ENCODE measurements around the gene FARS2.

Gene FARS2

GRCh38 chr6:5707281-5708045, 446.1 kb downstream of the FARS2 start (continued):
- TF ChIP-seq ZBTB49 (tag by site-specific recombination; IDR thresholded peaks at IDR 0.05; ENCODE audit: low read depth) (no peak), ZBTB48 (tag by site-specific recombination; IDR thresholded peaks at IDR 0.05) (no peak), ZNF426 (tag by site-specific recombination; IDR thresholded peaks at IDR 0.05) (no peak), ZBTB11 (tag by site-specific recombination; conservative IDR thresholded peaks at IDR 0.05; ENCODE audit: low read depth) (no peak), ZNF521 (tag by site-specific recombination; IDR thresholded peaks at IDR 0.05) (no peak), KLF16 (tag by site-specific recombination; IDR thresholded peaks at IDR 0.05) (no peak), KLF9 (tag by site-specific recombination; IDR thresholded peaks at IDR 0.05; ENCODE audit: low read depth) (no peak), SCRT2 (tag by site-specific recombination; IDR thresholded peaks at IDR 0.05) (no peak), GFI1B (tag by site-specific recombination; IDR thresholded peaks at IDR 0.05) (no peak)
- TF ChIP-seq, protein P1, sequence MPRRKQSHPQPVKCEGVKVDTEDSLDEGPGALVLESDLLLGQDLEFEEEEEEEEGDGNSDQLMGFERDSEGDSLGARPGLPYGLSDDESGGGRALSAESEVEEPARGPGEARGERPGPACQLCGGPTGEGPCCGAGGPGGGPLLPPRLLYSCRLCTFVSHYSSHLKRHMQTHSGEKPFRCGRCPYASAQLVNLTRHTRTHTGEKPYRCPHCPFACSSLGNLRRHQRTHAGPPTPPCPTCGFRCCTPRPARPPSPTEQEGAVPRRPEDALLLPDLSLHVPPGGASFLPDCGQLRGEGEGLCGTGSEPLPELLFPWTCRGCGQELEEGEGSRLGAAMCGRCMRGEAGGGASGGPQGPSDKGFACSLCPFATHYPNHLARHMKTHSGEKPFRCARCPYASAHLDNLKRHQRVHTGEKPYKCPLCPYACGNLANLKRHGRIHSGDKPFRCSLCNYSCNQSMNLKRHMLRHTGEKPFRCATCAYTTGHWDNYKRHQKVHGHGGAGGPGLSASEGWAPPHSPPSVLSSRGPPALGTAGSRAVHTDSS (tag by site-specific recombination; IDR thresholded peaks at IDR 0.05): no peak

GRCh38 chr6:5710516-5710915, 449.2 kb downstream of the FARS2 start:
- Histone ChIP-seq H3K4me1 (ENCODE audit: control insufficient read depth, insufficient read depth, low read length) (no peaks in the 10 kb centered on the region), H3K9me3 (ENCODE audit: control insufficient read depth, insufficient read depth, low read depth, low read length) (no peaks in the 10 kb centered on the region), H3K27ac (ENCODE audit: extremely low read depth, low read depth, low read length) (no peak overlapping the region), H3K4me3 (ENCODE audit: low read depth, low read length) (no peak overlapping the region), H3K36me3 (ENCODE audit: control insufficient read depth in 2 of 2, insufficient read depth in 1 of 2, low read length in 2 of 2) (no peaks in the 10 kb centered on the region)
- ChIA-PET POLR2A (no interaction called here), CTCF (interaction anchor here (0.7 kb wide), 1 partner anchor 174 kb away, joined by 3 read pairs; no protein-coding TSS in a partner anchor)
- TF ChIP-seq ZNF292 (tag by site-specific recombination; IDR thresholded peaks at IDR 0.05; ENCODE audit: borderline replicate concordance, low read depth): no peak
- TF ChIP-seq ZNF24 (tag by site-specific recombination; IDR thresholded peaks at IDR 0.05): no peak
- TF ChIP-seq YY1 (tag by site-specific recombination; IDR thresholded peaks at IDR 0.05): no peak
- TF ChIP-seq PATZ1 (tag by site-specific recombination; IDR thresholded peaks at IDR 0.05): no peak
- TF ChIP-seq ZNF449 (tag by site-specific recombination; IDR thresholded peaks at IDR 0.05): no peak
- TF ChIP-seq ZNF202 (tag by site-specific recombination; IDR thresholded peaks at IDR 0.05; ENCODE audit: borderline replicate concordance): no peak
- TF ChIP-seq ZNF670 (tag by site-specific recombination; IDR thresholded peaks at IDR 0.05; ENCODE audit: low read depth): no peak
- TF ChIP-seq HOXD13 (CRISPR knock-in tag; IDR thresholded peaks at IDR 0.05; ENCODE audit: borderline replicate concordance): no peak
- TF ChIP-seq GLI4 (tag by site-specific recombination; IDR thresholded peaks at IDR 0.05): no peak
- no peak for TF ChIP-seq HOXA7 (CRISPR knock-in tag; IDR thresholded peaks at IDR 0.05; ENCODE audit: borderline replicate concordance)
